GM12873 (cell line): Measurements from ENCODE around the gene HOXB5.

Source experiments
- TF ChIP-seq, protein P1 (sequence below): IDR thresholded peaks from 2 replicates; pipeline ENCODE4 v1.5.1; 2012; ENCODE audit warnings: low read depth, mild to moderate bottlenecking, moderate library complexity, low read length, control low read depth; ENCODE audit not compliant: insufficient read depth; ENCODE audit errors: missing control alignments

The HOXB5 gene

GRCh38 chr17:48564188-48565021 lies 29.2 kb downstream of the HOXB5 start:
- TF ChIP-seq, protein P1, sequence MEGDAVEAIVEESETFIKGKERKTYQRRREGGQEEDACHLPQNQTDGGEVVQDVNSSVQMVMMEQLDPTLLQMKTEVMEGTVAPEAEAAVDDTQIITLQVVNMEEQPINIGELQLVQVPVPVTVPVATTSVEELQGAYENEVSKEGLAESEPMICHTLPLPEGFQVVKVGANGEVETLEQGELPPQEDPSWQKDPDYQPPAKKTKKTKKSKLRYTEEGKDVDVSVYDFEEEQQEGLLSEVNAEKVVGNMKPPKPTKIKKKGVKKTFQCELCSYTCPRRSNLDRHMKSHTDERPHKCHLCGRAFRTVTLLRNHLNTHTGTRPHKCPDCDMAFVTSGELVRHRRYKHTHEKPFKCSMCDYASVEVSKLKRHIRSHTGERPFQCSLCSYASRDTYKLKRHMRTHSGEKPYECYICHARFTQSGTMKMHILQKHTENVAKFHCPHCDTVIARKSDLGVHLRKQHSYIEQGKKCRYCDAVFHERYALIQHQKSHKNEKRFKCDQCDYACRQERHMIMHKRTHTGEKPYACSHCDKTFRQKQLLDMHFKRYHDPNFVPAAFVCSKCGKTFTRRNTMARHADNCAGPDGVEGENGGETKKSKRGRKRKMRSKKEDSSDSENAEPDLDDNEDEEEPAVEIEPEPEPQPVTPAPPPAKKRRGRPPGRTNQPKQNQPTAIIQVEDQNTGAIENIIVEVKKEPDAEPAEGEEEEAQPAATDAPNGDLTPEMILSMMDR, result no peak

DNA sequence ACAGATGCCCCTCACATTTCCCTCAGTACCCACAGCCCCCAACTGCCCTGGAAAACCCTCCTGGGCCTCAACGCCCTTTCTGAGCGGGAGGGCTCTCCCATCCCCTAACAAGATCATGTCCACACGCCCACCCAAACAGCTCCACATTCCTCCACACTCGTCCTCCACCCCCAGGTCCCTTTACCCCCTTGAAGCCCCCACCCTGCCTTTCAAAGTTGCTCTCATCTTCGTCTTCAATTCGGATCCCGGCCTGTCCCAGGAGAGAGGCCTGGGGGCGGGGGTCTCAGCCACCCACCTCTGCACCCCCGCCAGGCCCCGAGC lies 29.8 kb downstream of the HOXB5 start:
- TF ChIP-seq, protein P1, result no peak

DNA sequence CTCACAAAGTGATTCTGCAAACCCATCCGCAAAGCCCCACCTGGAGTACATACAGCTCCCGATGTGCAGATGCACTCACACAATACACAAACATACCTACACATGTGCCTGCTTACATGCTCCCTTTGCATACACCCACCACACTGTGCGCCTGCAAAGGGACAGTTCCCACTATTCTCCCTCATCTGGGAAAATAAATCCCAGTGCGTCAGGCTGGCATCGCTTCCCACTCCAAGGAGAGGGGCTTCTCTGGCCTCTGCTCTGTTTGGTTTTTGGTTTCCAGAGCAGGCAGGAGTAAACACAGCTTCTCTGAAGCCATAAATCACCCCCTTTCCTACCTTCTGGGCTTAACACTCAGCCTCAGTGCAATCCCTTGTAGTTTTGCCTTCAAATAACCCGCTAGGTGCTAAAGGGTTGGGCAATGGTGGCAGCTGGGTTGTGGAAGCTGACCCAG lies 30.2 kb downstream of the HOXB5 start:
- TF ChIP-seq, protein P1, result no peak

DNA sequence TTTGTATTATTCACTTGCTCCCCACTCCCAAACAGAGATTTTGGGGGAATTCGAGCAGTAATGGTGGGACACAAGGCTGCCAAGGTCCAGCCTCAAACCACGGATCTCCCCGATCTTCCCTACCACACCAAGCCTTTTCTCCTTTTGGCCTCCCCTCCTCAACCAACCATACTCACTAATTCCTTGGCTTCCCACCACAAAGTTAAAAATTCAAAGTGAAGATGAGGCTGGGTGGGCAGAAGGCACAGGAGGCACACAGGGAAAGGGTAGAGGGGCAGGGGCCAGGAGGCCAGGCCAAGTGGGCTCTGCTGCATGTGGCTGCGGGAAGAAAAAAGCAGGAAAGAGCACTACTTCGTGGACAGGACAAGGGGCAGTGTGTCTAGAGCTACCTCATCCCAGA lies 30.6 kb downstream of the HOXB5 start:
- TF ChIP-seq, protein P1, result no peak

DNA sequence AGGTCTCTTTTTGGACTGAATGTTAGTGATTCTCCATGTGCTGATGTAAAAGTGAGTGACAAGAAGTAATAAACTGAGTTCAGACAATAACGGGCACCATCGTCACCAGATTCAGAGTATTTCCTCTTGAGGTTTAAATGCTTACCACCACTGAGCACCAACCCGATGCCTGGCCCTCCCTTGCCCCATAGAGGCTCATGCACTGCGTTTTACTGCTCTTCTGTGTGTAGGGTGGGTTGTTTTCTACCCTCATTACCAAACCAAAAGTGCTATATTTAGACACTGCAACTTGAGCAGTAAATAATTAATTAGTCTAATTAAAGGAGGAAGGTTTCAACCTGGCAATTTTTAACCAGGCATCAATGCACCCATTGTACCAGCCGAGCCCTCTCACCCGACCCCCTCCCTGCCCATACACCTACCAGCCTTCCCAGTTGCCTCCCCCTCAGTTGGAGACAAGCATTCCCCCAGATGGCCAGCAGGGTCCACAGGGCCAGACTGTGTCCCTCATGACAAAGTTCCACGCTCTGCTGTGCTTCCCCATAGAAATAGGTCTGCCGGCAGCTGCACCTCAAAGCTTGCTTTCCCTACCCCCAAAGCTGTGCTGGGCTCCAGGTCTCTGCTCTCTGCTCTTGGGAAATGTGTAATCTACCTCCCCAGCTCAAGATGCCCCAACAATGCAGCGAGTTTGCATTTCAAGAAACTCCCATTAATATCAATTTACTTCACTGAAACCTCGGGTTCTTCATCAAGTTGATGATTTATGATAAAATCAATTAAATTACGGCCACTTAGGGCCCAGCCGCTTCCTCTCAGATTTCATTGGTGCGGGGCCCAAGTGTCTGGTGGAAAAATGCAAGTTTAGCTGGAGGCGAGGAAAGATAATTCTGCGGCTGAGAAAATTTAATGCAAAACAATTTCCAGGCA lies 31.4 kb downstream of the HOXB5 start:
- TF ChIP-seq, protein P1, result peak; percentile 32

GRCh38 chr17:48559840-48560817 lies 33.5 kb downstream of the HOXB5 start:
- TF ChIP-seq, protein P1, result no peak
